ENCODE data around the gene CHST12. TPM values are rescaled to one million over a fixed set of nuclear protein-coding genes. Genes with fewer than 3 reads are reported as not detected.
"Not testable (repeated sequence)": the region's sequence is repeated elsewhere in the genome, so short reads cannot be mapped to it uniquely, and the experiment has no call there.

CHST12 gene
- polyA plus RNA-seq, 2 donors = 6.3 to 6.8 TPM

GRCh38 chr7:2384354-2385243 is 18.8 kb upstream of the CHST12 start:
- H3K27me3 ChIP-seq (ENCODE audit: control insufficient read depth in 1 of 2, insufficient read depth in 2 of 2, low read length in 2 of 2) = no peaks in the 10 kb centered on the region
- no peak overlapping the region for H3K27ac ChIP-seq (ENCODE audit: low read depth in 2 of 2, low read length in 1 of 2)
- H3K4me3 ChIP-seq (ENCODE audit: low read depth in 1 of 2, low read length in 2 of 2) = no peak overlapping the region
- H3K36me3 ChIP-seq (ENCODE audit: control insufficient read depth in 2 of 2, insufficient read depth in 2 of 2, low read length in 1 of 2) = peaks cover 5 to 29% of the 10 kb centered on the region in 2 donors
- H3K4me1 ChIP-seq (ENCODE audit: control insufficient read depth in 2 of 2, insufficient read depth in 2 of 2, low read length in 1 of 2) = no peaks in the 10 kb centered on the region
- WGBS, 2 donors = 87 to 88% methylated on average over 19 of the region's 19 CpGs
- no peaks in the 10 kb centered on the region for H3K9me3 ChIP-seq (ENCODE audit: control insufficient read depth in 2 of 2, insufficient read depth in 1 of 2, low read depth in 1 of 2, low read length in 1 of 2)

GRCh38 chr7:2386122-2386521 is 17.3 kb upstream of the CHST12 start:
- peaks cover 0 to 17% of the 10 kb centered on the region in 2 donors for H3K36me3 ChIP-seq (ENCODE audit: control insufficient read depth in 2 of 2, insufficient read depth in 2 of 2, low read length in 1 of 2)
- not testable (repeated sequence) for H3K4me3 ChIP-seq (ENCODE audit: low read depth in 1 of 2, low read length in 2 of 2); H3K27me3 ChIP-seq (ENCODE audit: control insufficient read depth in 1 of 2, insufficient read depth in 2 of 2, low read length in 2 of 2); H3K4me1 ChIP-seq (ENCODE audit: control insufficient read depth in 2 of 2, insufficient read depth in 2 of 2, low read length in 1 of 2); H3K9me3 ChIP-seq (ENCODE audit: control insufficient read depth in 2 of 2, insufficient read depth in 1 of 2, low read depth in 1 of 2, low read length in 1 of 2); H3K27ac ChIP-seq (ENCODE audit: low read depth in 2 of 2, low read length in 1 of 2)
- 82 to 85% methylated on average over 9 of the region's 9 CpGs for WGBS, 2 donors

GRCh38 chr7:2386964-2387669 is 16.3 kb upstream of the CHST12 start:
- 83% methylated on average over 17 of the region's 17 CpGs for WGBS, 2 donors
- Histone ChIP-seq H3K4me1 (ENCODE audit: control insufficient read depth in 2 of 2, insufficient read depth in 2 of 2, low read length in 1 of 2) (no peaks in the 10 kb centered on the region), H3K27ac (ENCODE audit: low read depth in 2 of 2, low read length in 1 of 2) (no peak overlapping the region), H3K4me3 (ENCODE audit: low read depth in 1 of 2, low read length in 2 of 2) (no peak overlapping the region), H3K36me3 (ENCODE audit: control insufficient read depth in 2 of 2, insufficient read depth in 2 of 2, low read length in 1 of 2) (peaks cover 0 to 11% of the 10 kb centered on the region in 2 donors), H3K27me3 (ENCODE audit: control insufficient read depth in 1 of 2, insufficient read depth in 2 of 2, low read length in 2 of 2) (no peaks in the 10 kb centered on the region), H3K9me3 (ENCODE audit: control insufficient read depth in 2 of 2, insufficient read depth in 1 of 2, low read depth in 1 of 2, low read length in 1 of 2) (no peaks in the 10 kb centered on the region)

DNA sequence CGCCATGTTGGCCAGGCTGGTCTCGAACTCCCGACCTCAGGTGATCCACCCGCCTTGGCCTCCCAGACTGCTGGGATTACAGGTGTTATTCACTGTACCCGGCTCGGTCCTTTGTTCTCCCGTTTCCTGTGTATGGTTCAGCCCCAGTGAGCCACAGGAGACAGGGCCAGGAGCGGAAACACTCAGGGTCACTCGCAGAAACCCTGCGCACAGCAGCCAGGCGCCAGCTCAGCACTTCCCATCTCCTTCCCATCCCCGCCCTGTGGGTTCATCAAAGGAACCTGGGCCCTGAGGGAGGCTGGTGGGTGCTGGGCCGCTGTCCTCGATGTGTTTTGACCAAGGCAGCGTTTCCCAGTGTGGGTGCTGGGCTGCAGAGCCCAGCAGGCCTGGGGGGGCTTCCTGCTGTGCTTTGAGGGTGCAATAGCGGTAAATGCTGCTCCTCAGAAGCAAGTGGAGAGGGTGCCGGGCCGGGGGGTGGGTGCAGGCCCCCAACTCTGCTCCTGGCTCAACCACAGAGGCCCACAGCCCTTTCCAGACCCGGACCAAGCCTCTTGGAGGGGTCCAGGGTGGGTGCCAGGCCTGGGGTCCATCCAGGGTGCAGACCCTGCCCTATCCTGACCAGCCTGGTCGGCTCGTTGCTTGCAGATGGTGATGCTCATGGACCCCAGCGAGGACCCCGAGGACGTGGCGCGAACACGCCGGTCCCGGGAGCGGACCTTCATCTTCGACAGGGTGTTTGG is 15.3 kb upstream of the CHST12 start:
- H3K27me3 ChIP-seq (ENCODE audit: control insufficient read depth in 1 of 2, insufficient read depth in 2 of 2, low read length in 2 of 2) = no peaks in the 10 kb centered on the region
- peaks cover 0 to 9% of the 10 kb centered on the region in 2 donors for H3K36me3 ChIP-seq (ENCODE audit: control insufficient read depth in 2 of 2, insufficient read depth in 2 of 2, low read length in 1 of 2)
- H3K9me3 ChIP-seq (ENCODE audit: control insufficient read depth in 2 of 2, insufficient read depth in 1 of 2, low read depth in 1 of 2, low read length in 1 of 2) = no peaks in the 10 kb centered on the region
- WGBS, 2 donors = 85 to 87% methylated on average over 31 of the region's 31 CpGs
- H3K4me1 ChIP-seq (ENCODE audit: control insufficient read depth in 2 of 2, insufficient read depth in 2 of 2, low read length in 1 of 2) = no peaks in the 10 kb centered on the region
- H3K27ac ChIP-seq (ENCODE audit: low read depth in 2 of 2, low read length in 1 of 2) = no peak overlapping the region
- H3K4me3 ChIP-seq (ENCODE audit: low read depth in 1 of 2, low read length in 2 of 2) = no peak overlapping the region

GRCh38 chr7:2388637-2388954 is 14.8 kb upstream of the CHST12 start:
- no peaks in the 10 kb centered on the region for H3K4me1 ChIP-seq (ENCODE audit: control insufficient read depth in 2 of 2, insufficient read depth in 2 of 2, low read length in 1 of 2)
- H3K36me3 ChIP-seq (ENCODE audit: control insufficient read depth in 2 of 2, insufficient read depth in 2 of 2, low read length in 1 of 2) = peaks cover 0 to 9% of the 10 kb centered on the region in 2 donors
- H3K4me3 ChIP-seq (ENCODE audit: low read depth in 1 of 2, low read length in 2 of 2) = no peak overlapping the region
- WGBS, 2 donors = 93 to 94% methylated on average over 5 of the region's 5 CpGs
- no peaks in the 10 kb centered on the region for H3K27me3 ChIP-seq (ENCODE audit: control insufficient read depth in 1 of 2, insufficient read depth in 2 of 2, low read length in 2 of 2)
- no peaks in the 10 kb centered on the region for H3K9me3 ChIP-seq (ENCODE audit: control insufficient read depth in 2 of 2, insufficient read depth in 1 of 2, low read depth in 1 of 2, low read length in 1 of 2)
- H3K27ac ChIP-seq (ENCODE audit: low read depth in 2 of 2, low read length in 1 of 2) = no peak overlapping the region

- H3K27me3 ChIP-seq (ENCODE audit: control insufficient read depth in 1 of 2, insufficient read depth in 2 of 2, low read length in 2 of 2); H3K9me3 ChIP-seq (ENCODE audit: control insufficient read depth in 2 of 2, insufficient read depth in 1 of 2, low read depth in 1 of 2, low read length in 1 of 2); H3K4me1 ChIP-seq (ENCODE audit: control insufficient read depth in 2 of 2, insufficient read depth in 2 of 2, low read length in 1 of 2); H3K27ac ChIP-seq (ENCODE audit: low read depth in 2 of 2, low read length in 1 of 2); H3K4me3 ChIP-seq (ENCODE audit: low read depth in 1 of 2, low read length in 2 of 2); H3K36me3 ChIP-seq (ENCODE audit: control insufficient read depth in 2 of 2, insufficient read depth in 2 of 2, low read length in 1 of 2): not testable (repeated sequence)
- WGBS, 2 donors = 54 to 57% methylated on average over 16 of the region's 16 CpGs
These were observed 13.2 kb upstream of the CHST12 start for GRCh38 chr7:2390020-2390816.

DNA sequence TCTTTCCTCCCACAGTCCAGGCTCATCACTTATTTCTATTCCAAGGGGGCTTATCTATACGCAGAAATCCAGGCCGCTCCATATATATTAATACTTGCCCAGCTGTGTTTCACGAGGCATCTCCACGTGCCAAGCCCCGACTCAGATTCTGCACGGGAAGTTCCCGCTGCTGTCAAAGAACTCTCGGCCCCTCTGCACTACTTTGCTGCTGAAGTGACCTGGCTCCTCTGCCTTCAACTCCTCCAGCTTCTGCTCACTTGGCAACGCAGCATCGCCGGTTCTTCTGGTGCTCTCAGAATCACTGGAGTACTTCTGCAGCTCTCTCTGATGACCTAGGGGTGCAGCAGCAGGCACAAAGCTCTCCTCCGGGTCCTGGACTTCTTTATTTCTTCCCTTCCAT is 9.7 kb upstream of the CHST12 start:
- peaks cover 0 to 3% of the 10 kb centered on the region in 2 donors for H3K36me3 ChIP-seq (ENCODE audit: control insufficient read depth in 2 of 2, insufficient read depth in 2 of 2, low read length in 1 of 2)
- H3K9me3 ChIP-seq (ENCODE audit: control insufficient read depth in 2 of 2, insufficient read depth in 1 of 2, low read depth in 1 of 2, low read length in 1 of 2) = no peaks in the 10 kb centered on the region
- no peak overlapping the region for H3K4me3 ChIP-seq (ENCODE audit: low read depth in 1 of 2, low read length in 2 of 2)
- 60 to 70% methylated on average over 12 of the region's 12 CpGs for WGBS, 2 donors
- H3K27me3 ChIP-seq (ENCODE audit: control insufficient read depth in 1 of 2, insufficient read depth in 2 of 2, low read length in 2 of 2) = no peaks in the 10 kb centered on the region
- H3K4me1 ChIP-seq (ENCODE audit: control insufficient read depth in 2 of 2, insufficient read depth in 2 of 2, low read length in 1 of 2) = no peaks in the 10 kb centered on the region
- no peak overlapping the region for H3K27ac ChIP-seq (ENCODE audit: low read depth in 2 of 2, low read length in 1 of 2)

GRCh38 chr7:2394566-2395082 is 8.8 kb upstream of the CHST12 start:
- H3K4me3 ChIP-seq (ENCODE audit: low read depth in 1 of 2, low read length in 2 of 2) = no peak overlapping the region
- H3K4me1 ChIP-seq (ENCODE audit: control insufficient read depth in 2 of 2, insufficient read depth in 2 of 2, low read length in 1 of 2) = no peaks in the 10 kb centered on the region
- no peaks in the 10 kb centered on the region for H3K27me3 ChIP-seq (ENCODE audit: control insufficient read depth in 1 of 2, insufficient read depth in 2 of 2, low read length in 2 of 2)
- H3K27ac ChIP-seq (ENCODE audit: low read depth in 2 of 2, low read length in 1 of 2) = no peak overlapping the region
- 92 to 95% methylated on average over 20 to 21 of the region's 21 CpGs for WGBS, 2 donors
- H3K36me3 ChIP-seq (ENCODE audit: control insufficient read depth in 2 of 2, insufficient read depth in 2 of 2, low read length in 1 of 2) = peaks cover 0 to 3% of the 10 kb centered on the region in 2 donors
- no peaks in the 10 kb centered on the region for H3K9me3 ChIP-seq (ENCODE audit: control insufficient read depth in 2 of 2, insufficient read depth in 1 of 2, low read depth in 1 of 2, low read length in 1 of 2)

- Histone ChIP-seq H3K27me3 (ENCODE audit: control insufficient read depth in 1 of 2, insufficient read depth in 2 of 2, low read length in 2 of 2) (no peaks in the 10 kb centered on the region), H3K4me1 (ENCODE audit: control insufficient read depth in 2 of 2, insufficient read depth in 2 of 2, low read length in 1 of 2) (peaks cover 0 to 3% of the 10 kb centered on the region in 2 donors), H3K27ac (ENCODE audit: low read depth in 2 of 2, low read length in 1 of 2) (no peak overlapping the region), H3K4me3 (ENCODE audit: low read depth in 1 of 2, low read length in 2 of 2) (no peak overlapping the region), H3K9me3 (ENCODE audit: control insufficient read depth in 2 of 2, insufficient read depth in 1 of 2, low read depth in 1 of 2, low read length in 1 of 2) (no peaks in the 10 kb centered on the region), H3K36me3 (ENCODE audit: control insufficient read depth in 2 of 2, insufficient read depth in 2 of 2, low read length in 1 of 2) (no peaks in the 10 kb centered on the region)
- WGBS, 2 donors = 88 to 90% methylated on average over 4 of the region's 4 CpGs
These were observed 4.9 kb upstream of the CHST12 start for GRCh38 chr7:2398506-2398905.
